Activated CD4-positive, alpha-beta memory T cell treated with anti-CD3 and anti-CD28 coated beads, Interleukin-2, amount 10 ng/mL, durations not matched to agents 7 days and 5 days (primary cell): ENCODE data around the gene PTGDS. TPM values are rescaled to one million over a fixed set of nuclear protein-coding genes. Genes with fewer than 3 reads are reported as not detected.

Experiments used
- CTCF ChIA-PET: fragments of 350-600 bp; sonication (Branson Sonifier 250); formaldehyde crosslinking; loops from one replicate; lab custom pipeline; 2021; ENCODE audit warnings: antibody characterized with exemption, inconsistent platforms; lab: Charles Lee
- POLR2A ChIA-PET: fragments of 350-600 bp; sonication (Branson Sonifier 250); formaldehyde crosslinking; loops from one replicate; lab custom pipeline; 2021; ENCODE audit warnings: antibody characterized with exemption; lab: Charles Lee
- DNase-seq: peaks from one replicate; pipeline ENCODE4 v3.0.0-alpha.2; 2020
- H3K27ac Mint-ChIP-seq: one replicate; pipeline ENCODE4 v1.8.0; 2021; ENCODE audit warnings: mild to moderate bottlenecking, mixed read lengths
- H3K27me3 Mint-ChIP-seq: one replicate; pipeline ENCODE4 v1.8.0; 2021; ENCODE audit warnings: mixed read lengths
- H3K36me3 Mint-ChIP-seq: one replicate; pipeline ENCODE4 v1.8.0; 2021; ENCODE audit warnings: low read depth, mixed read lengths
- H3K4me1 Mint-ChIP-seq: one replicate; pipeline ENCODE4 v1.8.0; 2021; ENCODE audit warnings: mixed read lengths
- H3K4me3 Mint-ChIP-seq: one replicate; pipeline ENCODE4 v1.8.0; 2021; ENCODE audit warnings: mild to moderate bottlenecking, mixed read lengths
- H3K9me3 Mint-ChIP-seq: one replicate; pipeline ENCODE4 v1.8.0; 2021; ENCODE audit warnings: mixed read lengths
- total RNA-seq, 2 experiments: library from RNA; stranded (reverse); gene quantifications; one replicate each; pipeline ENCODE4 v1.2.3, GENCODE V29; 2021

Gene PTGDS
- total RNA-seq, 2 experiments from 2014 or later = 44.2 to 45.4 TPM

- CTCF ChIA-PET = interaction anchor here (0.6 to 7.2 kb wide), 22 partner anchors 12 to 160 kb away, joined by 3 to 149 read pairs (median 5); partner anchors contain the start of genes AJM1, CLIC3, FUT7 and PAXX
- H3K27me3 Mint-ChIP-seq = no peaks in the 10 kb centered on the region
Observed at GRCh38 chr9:136947955-136948510, 29.3 kb upstream of the PTGDS start.

GRCh38 chr9:136949239-136949816 is 28.0 kb upstream of the PTGDS start:
- ChIA-PET CTCF (interaction anchor here (1.0 to 7.2 kb wide), 4 partner anchors 43 to 107 kb away, joined by 3 to 149 read pairs (median 6); partner anchors contain the start of genes AJM1, CLIC3, FUT7 and PAXX), POLR2A (interaction anchor here (1.2 to 3.1 kb wide), 3 partner anchors 25 to 47 kb away, joined by 3 to 10 read pairs (median 8); partner anchors contain the start of gene PAXX)
- Mint-ChIP-seq H3K27ac (peak overlapping the region; percentile 79), H3K9me3 (no peaks in the 10 kb centered on the region), H3K4me3 (peak overlapping the region; percentile 81), H3K27me3 (no peaks in the 10 kb centered on the region), H3K4me1 (peaks cover 16% of the 10 kb centered on the region), H3K36me3 (no peaks in the 10 kb centered on the region)
- DNase-seq = no peak

More at GRCh38 chr9:136947955-136948510, 29.3 kb upstream of the PTGDS start:
- Mint-ChIP-seq H3K27ac (no peak overlapping the region), H3K9me3 (no peaks in the 10 kb centered on the region), H3K4me3 (peak overlapping the region; percentile 81), H3K36me3 (no peaks in the 10 kb centered on the region), H3K4me1 (peaks cover 18% of the 10 kb centered on the region)
- POLR2A ChIA-PET = interaction anchor here (0.8 to 3.9 kb wide), 8 partner anchors 12 to 122 kb away, joined by 3 to 19 read pairs (median 7); partner anchors contain the start of genes PAXX and SAPCD2
- DNase-seq = no peak

GRCh38 chr9:136949817-136950655 is 27.3 kb upstream of the PTGDS start:
- Mint-ChIP-seq H3K4me1 (peaks cover 12% of the 10 kb centered on the region), H3K27ac (peak overlapping the region; percentile 79), H3K27me3 (no peaks in the 10 kb centered on the region), H3K9me3 (no peaks in the 10 kb centered on the region), H3K4me3 (peak overlapping the region; percentile 81), H3K36me3 (no peaks in the 10 kb centered on the region)
- POLR2A ChIA-PET = interaction anchor here (0.8 to 3.1 kb wide), 5 partner anchors 9 to 48 kb away, joined by 3 to 10 read pairs (median 6); partner anchors contain the start of gene PAXX
- CTCF ChIA-PET = interaction anchor here (1.0 to 7.2 kb wide), 4 partner anchors 42 to 108 kb away, joined by 3 to 149 read pairs (median 6); partner anchors contain the start of genes AJM1, CLIC3, FUT7 and PAXX
- peak; percentile 98 for DNase-seq

GRCh38 chr9:136950656-136951276 is 26.5 kb upstream of the PTGDS start:
- DNase-seq = no peak
- POLR2A ChIA-PET = interaction anchor here (0.8 to 2.5 kb wide), 6 partner anchors 8 to 78 kb away, joined by 3 to 8 read pairs (median 6); partner anchors contain the start of gene PAXX
- H3K4me3 Mint-ChIP-seq = peak overlapping the region; percentile 79
- H3K27ac Mint-ChIP-seq = peak overlapping the region; percentile 74
- no peaks in the 10 kb centered on the region for H3K36me3 Mint-ChIP-seq
- no peaks in the 10 kb centered on the region for H3K9me3 Mint-ChIP-seq
- no peaks in the 10 kb centered on the region for H3K27me3 Mint-ChIP-seq
- H3K4me1 Mint-ChIP-seq = peaks cover 12% of the 10 kb centered on the region
- CTCF ChIA-PET = interaction anchor here (0.7 to 1.9 kb wide), 3 partner anchors 12 to 79 kb away, joined by 3 to 4 read pairs (median 3); partner anchors contain the start of gene CLIC3

- no peak within 1 kb of the TSS for H3K4me3 Mint-ChIP-seq
- peaks cover 7% of the 10 kb centered on the region for H3K9me3 Mint-ChIP-seq
- POLR2A ChIA-PET = interaction anchor here (1.0 to 2.5 kb wide), 5 partner anchors 9 to 77 kb away, joined by 3 to 8 read pairs (median 6); partner anchors contain the start of gene PAXX
- no peak within 1 kb of the TSS for H3K27ac Mint-ChIP-seq
- no peaks in the 10 kb centered on the region for H3K27me3 Mint-ChIP-seq
- peaks cover 12% of the 10 kb centered on the region for H3K4me1 Mint-ChIP-seq
- no peak for DNase-seq
- H3K36me3 Mint-ChIP-seq = no peaks in the 10 kb centered on the region
- CTCF ChIA-PET = interaction anchor here (0.7 to 1.2 kb wide), 2 partner anchors 11 to 78 kb away, joined by 3 read pairs; no protein-coding TSS in a partner anchor
Observed at GRCh38 chr9:136951541-136952320, 25.6 kb upstream of the PTGDS start, which contains the start of gene LCN12. Gene LCN12, plus strand, starts transcription at chr9:136952273. Its CDS starts 55 bp downstream, at chr9:136952328.

- POLR2A ChIA-PET = no interaction called here
Observed at GRCh38 chr9:136952321-136952850, 24.9 kb upstream of the PTGDS start.

GRCh38 chr9:136952876-136953770 is 24.2 kb upstream of the PTGDS start:
- no peaks in the 10 kb centered on the region for H3K36me3 Mint-ChIP-seq
- POLR2A ChIA-PET = interaction anchor here (1.3 kb wide), 1 partner anchor 288 kb away, joined by 3 read pairs; the partner anchor contains the start of gene TUBB4B
- no peak overlapping the region for H3K4me3 Mint-ChIP-seq
- no peak overlapping the region for H3K27ac Mint-ChIP-seq
- no peak for DNase-seq
- peaks cover 8% of the 10 kb centered on the region for H3K4me1 Mint-ChIP-seq
- H3K9me3 Mint-ChIP-seq = peaks cover 7% of the 10 kb centered on the region
- CTCF ChIA-PET = interaction anchor here (1.1 kb wide), 1 partner anchor 76 kb away, joined by 4 read pairs; no protein-coding TSS in a partner anchor
- H3K27me3 Mint-ChIP-seq = no peaks in the 10 kb centered on the region

More at GRCh38 chr9:136952321-136952850, 24.9 kb upstream of the PTGDS start:
- no peak overlapping the region for H3K27ac Mint-ChIP-seq
- H3K4me1 Mint-ChIP-seq = peaks cover 10% of the 10 kb centered on the region
- no peaks in the 10 kb centered on the region for H3K27me3 Mint-ChIP-seq
- no peak for DNase-seq
- H3K36me3 Mint-ChIP-seq = no peaks in the 10 kb centered on the region
- no peak overlapping the region for H3K4me3 Mint-ChIP-seq
- H3K9me3 Mint-ChIP-seq = peaks cover 7% of the 10 kb centered on the region
- CTCF ChIA-PET = interaction anchor here (1.1 kb wide), 1 partner anchor 77 kb away, joined by 4 read pairs; no protein-coding TSS in a partner anchor

- POLR2A ChIA-PET = interaction anchor here (0.6 to 1.4 kb wide), 5 partner anchors 10 to 287 kb away, joined by 3 read pairs; partner anchors contain the start of gene TUBB4B
- no peak overlapping the region for H3K4me3 Mint-ChIP-seq
Observed at GRCh38 chr9:136953771-136954269, 23.5 kb upstream of the PTGDS start.

GRCh38 chr9:136954270-136955083 is 22.8 kb upstream of the PTGDS start:
- no peak overlapping the region for H3K4me3 Mint-ChIP-seq
- no peak overlapping the region for H3K27ac Mint-ChIP-seq
- peaks cover 7% of the 10 kb centered on the region for H3K9me3 Mint-ChIP-seq
- CTCF ChIA-PET = no interaction called here
- no peaks in the 10 kb centered on the region for H3K36me3 Mint-ChIP-seq
- POLR2A ChIA-PET = interaction anchor here (0.6 to 1.4 kb wide), 4 partner anchors 10 to 81 kb away, joined by 3 read pairs; no protein-coding TSS in a partner anchor
- H3K27me3 Mint-ChIP-seq = no peaks in the 10 kb centered on the region
- DNase-seq = no peak
- H3K4me1 Mint-ChIP-seq = peaks cover 6% of the 10 kb centered on the region

More at GRCh38 chr9:136953771-136954269, 23.5 kb upstream of the PTGDS start:
- Mint-ChIP-seq H3K27ac (no peak overlapping the region), H3K4me1 (peaks cover 5% of the 10 kb centered on the region), H3K36me3 (no peaks in the 10 kb centered on the region), H3K9me3 (peaks cover 7% of the 10 kb centered on the region), H3K27me3 (no peaks in the 10 kb centered on the region)
- no peak for DNase-seq
- CTCF ChIA-PET = no interaction called here
